G401.6 (cell line): Measurements from ENCODE around the gene SPOCK1.
"Not testable (repeated sequence)": the region's sequence is repeated elsewhere in the genome, so short reads cannot be mapped to it uniquely, and the experiment has no call there.

Experiments used
- FAIRE-seq: peaks from 2 replicates; lab custom pipeline; 2012; peaks lifted over from hg19 to GRCh38; lab: Jason Lieb, UNC

SPOCK1 gene

GRCh38 chr5:137395011-137395755 is 103.9 kb downstream of the SPOCK1 start:
- no peak for FAIRE-seq

GRCh38 chr5:137394380-137394779 is 104.7 kb downstream of the SPOCK1 start:
- no peak for FAIRE-seq

GRCh38 chr5:137393196-137393993 is 105.7 kb downstream of the SPOCK1 start:
- no peak for FAIRE-seq

GRCh38 chr5:137392261-137392660 is 106.9 kb downstream of the SPOCK1 start:
- no peak for FAIRE-seq

- FAIRE-seq, result not testable (repeated sequence)
Measured at GRCh38 chr5:137391044-137391443, 108.1 kb downstream of the SPOCK1 start.

- FAIRE-seq, result no peak
Measured at GRCh38 chr5:137389042-137389441, 110.1 kb downstream of the SPOCK1 start.

GRCh38 chr5:137385064-137385463 is 114.1 kb downstream of the SPOCK1 start:
- FAIRE-seq, result no peak

- FAIRE-seq, result no peak
Measured at GRCh38 chr5:137383909-137384308, 115.2 kb downstream of the SPOCK1 start.

- no peak for FAIRE-seq
Measured at GRCh38 chr5:137381555-137381954, 117.6 kb downstream of the SPOCK1 start.

GRCh38 chr5:137379555-137380286 is 119.4 kb downstream of the SPOCK1 start:
- FAIRE-seq, result no peak

GRCh38 chr5:137375741-137376526 is 123.2 kb downstream of the SPOCK1 start:
- FAIRE-seq, result no peak

- no peak for FAIRE-seq
Measured at GRCh38 chr5:137374110-137374714, 124.9 kb downstream of the SPOCK1 start.

GRCh38 chr5:137372773-137373160 is 126.4 kb downstream of the SPOCK1 start:
- no peak for FAIRE-seq

GRCh38 chr5:137372016-137372772 is 126.9 kb downstream of the SPOCK1 start:
- no peak for FAIRE-seq

- FAIRE-seq, result no peak
Measured at GRCh38 chr5:137370096-137371071, 128.7 kb downstream of the SPOCK1 start.

GRCh38 chr5:137368651-137369050 is 130.5 kb downstream of the SPOCK1 start:
- FAIRE-seq, result no peak

- no peak for FAIRE-seq
Measured at GRCh38 chr5:137367951-137368350, 131.2 kb downstream of the SPOCK1 start.

GRCh38 chr5:137366526-137366925 is 132.6 kb downstream of the SPOCK1 start:
- FAIRE-seq, result no peak

GRCh38 chr5:137365126-137365865 is 133.8 kb downstream of the SPOCK1 start:
- FAIRE-seq, result no peak
